ENCODE data around the gene CNTNAP2. TPM values are rescaled to one million over a fixed set of nuclear protein-coding genes. Genes with fewer than 3 reads are reported as not detected.

Gene CNTNAP2
- total RNA-seq, 1 experiment from 2014 or later = 64.5 TPM

DNA sequence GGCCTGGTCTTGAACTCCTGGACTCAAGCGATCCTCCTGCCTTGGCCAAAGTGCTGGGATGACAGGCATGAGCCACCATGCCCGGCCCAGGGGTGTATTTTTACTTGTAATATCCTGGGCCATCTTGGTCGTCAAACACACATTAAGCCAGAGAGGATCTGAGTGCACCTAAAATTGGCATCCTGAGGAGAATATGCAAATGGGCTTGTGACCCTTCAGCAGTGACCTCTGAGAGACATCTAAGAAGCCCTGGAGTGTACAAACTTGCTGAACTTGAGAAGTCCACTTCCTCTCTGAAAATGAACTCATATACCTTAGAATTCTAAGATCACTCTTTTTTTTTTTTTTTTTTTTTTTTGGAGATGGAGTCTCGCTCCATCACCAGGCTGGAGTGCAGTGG is 2102.0 kb downstream of the CNTNAP2 start:
- no peak overlapping the region for H3K56ac ChIP-seq (ENCODE audit: insufficient read length, low read depth, low read length)
- H3K9ac ChIP-seq (ENCODE audit: extremely low read depth, insufficient read length, low read length) = no peak overlapping the region
- H2BK5ac ChIP-seq (ENCODE audit: insufficient read length, low read length) = no peak overlapping the region
- no peak overlapping the region for H3K4me3 Mint-ChIP-seq
- DNase-seq = no peak
- no peaks in the 10 kb centered on the region; the same call in none of the 2 replicates for H3K27me3 Mint-ChIP-seq (ENCODE audit: low read depth)
- WGBS (ENCODE audit: extremely low coverage, insufficient read length, low lambda C conversion rate) = no CpG with 5 or more reads among the region's 4 CpGs
- H3K79me2 ChIP-seq (ENCODE audit: insufficient read depth, low read length) = no peaks in the 10 kb centered on the region
- no peak overlapping the region for H2BK15ac ChIP-seq (ENCODE audit: low read depth, low read length)
- H4K5ac ChIP-seq (ENCODE audit: insufficient read length, low read depth, low read length) = no peak overlapping the region
- H3K23me2 ChIP-seq (ENCODE audit: insufficient read length, low read depth, low read length, poor library complexity, severe bottlenecking) = no peaks in the 10 kb centered on the region
- H3K27me3 ChIP-seq (ENCODE audit: insufficient read depth, low read length) = no peaks in the 10 kb centered on the region
- H3K9me3 Mint-ChIP-seq = peaks cover 13 to 14% of the 10 kb centered on the region in 2 experiments; a peak in 4 of 5 replicates
- H3K4me2 ChIP-seq (ENCODE audit: insufficient read depth, insufficient read length, low read length) = no peak overlapping the region
- no peak overlapping the region for H2BK20ac ChIP-seq (ENCODE audit: low read depth, low read length, poor library complexity, severe bottlenecking)
- no peaks in the 10 kb centered on the region for H4K20me1 ChIP-seq (ENCODE audit: control insufficient read depth, insufficient read depth, insufficient read length)
- H3K27ac Mint-ChIP-seq = no peak overlapping the region
- H3K9me3 ChIP-seq (ENCODE audit: control insufficient read depth, low read depth, low read length) = no peaks in the 10 kb centered on the region
- H3T11ph ChIP-seq (ENCODE audit: low read length) = no peak overlapping the region
- no peak overlapping the region for H4K8ac ChIP-seq (replicated peaks; ENCODE audit: insufficient read length, low read depth, low read length)
- H2AFZ ChIP-seq (ENCODE audit: low read length) = no peak overlapping the region
- H2BK12ac ChIP-seq (ENCODE audit: insufficient read length, low read depth, low read length) = no peak overlapping the region
- no peak overlapping the region for H2AK5ac ChIP-seq (ENCODE audit: insufficient read length, low read length)
- no peak overlapping the region for H3K27ac ChIP-seq (ENCODE audit: insufficient read length, low read depth, low read length)
- H3K18ac ChIP-seq (ENCODE audit: insufficient read length, low read depth, low read length) = no peak overlapping the region
- H3K4me1 ChIP-seq (ENCODE audit: insufficient read depth, low read length) = no peaks in the 10 kb centered on the region
- H3K4me1 Mint-ChIP-seq = no peaks in the 10 kb centered on the region
- TF ChIP-seq, protein P1, sequence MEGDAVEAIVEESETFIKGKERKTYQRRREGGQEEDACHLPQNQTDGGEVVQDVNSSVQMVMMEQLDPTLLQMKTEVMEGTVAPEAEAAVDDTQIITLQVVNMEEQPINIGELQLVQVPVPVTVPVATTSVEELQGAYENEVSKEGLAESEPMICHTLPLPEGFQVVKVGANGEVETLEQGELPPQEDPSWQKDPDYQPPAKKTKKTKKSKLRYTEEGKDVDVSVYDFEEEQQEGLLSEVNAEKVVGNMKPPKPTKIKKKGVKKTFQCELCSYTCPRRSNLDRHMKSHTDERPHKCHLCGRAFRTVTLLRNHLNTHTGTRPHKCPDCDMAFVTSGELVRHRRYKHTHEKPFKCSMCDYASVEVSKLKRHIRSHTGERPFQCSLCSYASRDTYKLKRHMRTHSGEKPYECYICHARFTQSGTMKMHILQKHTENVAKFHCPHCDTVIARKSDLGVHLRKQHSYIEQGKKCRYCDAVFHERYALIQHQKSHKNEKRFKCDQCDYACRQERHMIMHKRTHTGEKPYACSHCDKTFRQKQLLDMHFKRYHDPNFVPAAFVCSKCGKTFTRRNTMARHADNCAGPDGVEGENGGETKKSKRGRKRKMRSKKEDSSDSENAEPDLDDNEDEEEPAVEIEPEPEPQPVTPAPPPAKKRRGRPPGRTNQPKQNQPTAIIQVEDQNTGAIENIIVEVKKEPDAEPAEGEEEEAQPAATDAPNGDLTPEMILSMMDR (conservative IDR thresholded peaks at IDR 0.05) = no peak
- no peak overlapping the region for H3K14ac ChIP-seq (ENCODE audit: insufficient read depth, low read length)
- H4K91ac ChIP-seq (ENCODE audit: insufficient read length, low read depth, low read length) = no peak overlapping the region
- H3K79me1 ChIP-seq (ENCODE audit: insufficient read depth, low read depth, low read length, poor library complexity, severe bottlenecking) = no peaks in the 10 kb centered on the region
- no peak overlapping the region for H3K23ac ChIP-seq (ENCODE audit: insufficient read length, low read depth, low read length)
- H3K4ac ChIP-seq (ENCODE audit: low read depth, low read length) = no peak overlapping the region
- peaks cover 4 to 10% (median 7%) of the 10 kb centered on the region in 3 experiments; a peak in 6 of 7 replicates for H3K36me3 Mint-ChIP-seq (ENCODE audit: insufficient read depth in 1 of 3, low read depth in 3 of 3)
- H2BK120ac ChIP-seq (ENCODE audit: low read depth, low read length, poor library complexity, severe bottlenecking) = no peak overlapping the region
